K562 (cell line): ENCODE measurements around the gene RGL2. TPM values are rescaled to one million over a fixed set of nuclear protein-coding genes. Genes with fewer than 3 reads are reported as not detected.

Experiments used
- CBX8 ChIP-seq: fragments of 200-600 bp; sonication (generic); IDR thresholded peaks from 2 replicates; pipeline ENCODE4 v1.6.1; 2012; ENCODE audit warnings: borderline replicate concordance, mixed run types, low read depth, mild to moderate bottlenecking, moderate library complexity, mixed read lengths, low read length, control low read depth, inconsistent platforms; ENCODE audit not compliant: poor library complexity, severe bottlenecking; ENCODE audit errors: extremely low read depth
- CEBPG ChIP-seq, 3 experiments: fragments of 200-800 bp in 1 of 3; sonication (Bioruptor generic) in 1 of 3; sonication (generic) in 1 of 3; formaldehyde crosslinking in 1 of 3; IDR thresholded peaks in 2 of 3; conservative IDR thresholded peaks in 1 of 3; 2 replicates each; pipeline versions ENCODE4 v1.6.1 to v1.8.0; 2016 to 2022; ENCODE audit warnings: missing compliant biosample characterization in 2 of 3, missing genetic modification characterization in 2 of 3, mild to moderate bottlenecking in 1 of 3, missing genetic modification reagents in 1 of 3
- CHD4 ChIP-seq: fragments of 200-600 bp; sonication (generic); IDR thresholded peaks from 3 replicates; pipeline ENCODE4 v1.6.1; 2012; ENCODE audit warnings: low read depth, mild to moderate bottlenecking, mixed read lengths, low read length, inconsistent platforms; ENCODE audit not compliant: insufficient read depth, insufficient replicate concordance, poor library complexity, severe bottlenecking
- DMBX1 ChIP-seq: fragments of 250-450 bp; sonication (Bioruptor Pico); IDR thresholded peaks from 2 replicates; pipeline ENCODE4 v1.8.0; 2022; ENCODE audit warnings: inconsistent platforms, mild to moderate bottlenecking, moderate library complexity, borderline replicate concordance
- KHSRP ChIP-seq: fragments of 450-650 bp; IDR thresholded peaks from 2 replicates; pipeline ENCODE4 v1.6.1; 2017
- L3MBTL2 ChIP-seq: fragments of 450-650 bp; IDR thresholded peaks from 2 replicates; pipeline ENCODE4 v1.6.1; 2016; ENCODE audit warnings: mild to moderate bottlenecking, moderate library complexity
- MGA ChIP-seq: fragments of 450-650 bp; IDR thresholded peaks from 2 replicates; pipeline ENCODE4 v1.6.1; 2016; ENCODE audit warnings: mild to moderate bottlenecking, moderate library complexity
- NR1H2 ChIP-seq: sonication (generic); formaldehyde crosslinking; IDR thresholded peaks from 2 replicates; pipeline ENCODE4 v1.4.0; 2020; ENCODE audit warnings: mild to moderate bottlenecking, missing genetic modification reagents
- NR2C2 ChIP-seq, 2 experiments: fragments of 200-800 bp in 1 of 2; sonication (Bioruptor generic) in 1 of 2; sonication (generic) in 1 of 2; formaldehyde crosslinking in 1 of 2; IDR thresholded peaks; 2 replicates each; pipeline versions ENCODE4 v1.6.1 to v1.8.0; 2016 to 2022; ENCODE audit warnings: mild to moderate bottlenecking in 1 of 2, missing compliant biosample characterization in 1 of 2, missing genetic modification characterization in 1 of 2, missing genetic modification reagents in 1 of 2
- POLR3G ChIP-seq: IDR thresholded peaks from 2 replicates; pipeline ENCODE4 v1.6.1; 2011; ENCODE audit not compliant: insufficient read length, insufficient replicate concordance; ENCODE audit errors: extremely low read depth
- RUNX1 ChIP-seq: sonication (generic); IDR thresholded peaks from 2 replicates; pipeline ENCODE4 v1.6.1; 2016; ENCODE audit warnings: antibody characterized with exemption, low read depth
- SNRNP70 ChIP-seq: fragments of 200-400 bp; formaldehyde crosslinking; optimal IDR thresholded peaks from 2 replicates; pipeline ENCODE3; 2017; ENCODE audit warnings: low read depth, low read length
- THAP7 ChIP-seq: fragments of 250-450 bp; sonication (Bioruptor Pico); IDR thresholded peaks from 2 replicates; pipeline ENCODE4 v1.5.0; 2021
- ZBTB17 ChIP-seq: fragments of 450-650 bp; formaldehyde crosslinking; IDR thresholded peaks from 2 replicates; pipeline ENCODE4 v1.4.0; 2020; ENCODE audit warnings: mild to moderate bottlenecking
- ZFP1 ChIP-seq: fragments of 450-650 bp; formaldehyde crosslinking; IDR thresholded peaks from 2 replicates; pipeline ENCODE4 v1.4.0; 2020; ENCODE audit warnings: mild to moderate bottlenecking, mixed read lengths
- ZNF778 ChIP-seq: fragments of 450-650 bp; formaldehyde crosslinking; IDR thresholded peaks from 2 replicates; pipeline ENCODE4 v1.4.0; 2020; ENCODE audit warnings: mild to moderate bottlenecking, moderate library complexity
- polyA plus RNA-seq, 8 experiments: library from polyadenylated mRNA; depleted of rRNA in 4 of 8; stranded (reverse) in 5 of 8; unstranded in 3 of 8; fragments of >200 nt; fragmentation: Nextera tagmentation in 2 of 8; fragmentation: Illumina TruSeq in 1 of 8; extraction: Ambion mirVana in 2 of 8; extraction: Trizol in 1 of 8; gene quantifications; 2 replicates each; pipeline versions ENCODE4 v1.2.1 to v1.2.3, GENCODE V29; 2011 to 2014; ENCODE audit warnings: inconsistent platforms in 1 of 8, missing spikeins in 1 of 8
- total RNA-seq, 7 experiments: library from RNA; depleted of rRNA in 6 of 7; stranded (reverse); fragments of >200 nt in 6 of 7; fragmentation: Illumina TruSeq in 2 of 7; extraction: Trizol in 2 of 7; gene quantifications; 2 replicates each; pipeline versions ENCODE4 v1.2.1 to v1.2.3, GENCODE V29; 2011 to 2021; ENCODE audit warnings: low replicate concordance in 1 of 7

The RGL2 gene
- total and polyA plus RNA-seq, 9 of the 15 experiments (the other 6 are each of a cell fraction or from before 2014, with no cell fraction given): 1.8 to 57.1 (median 19.5) TPM

- peak; percentile 16; the same call in 1 of the 2 replicates for TF ChIP-seq THAP7 (CRISPR knock-in tag)
- TF ChIP-seq ZBTB17 (CRISPR knock-in tag): no peak
- no peak for TF ChIP-seq SNRNP70
- no peak for TF ChIP-seq CEBPG (CRISPR knock-in tag; IDR thresholded peaks at IDR 0.05)
- no peak for TF ChIP-seq CEBPG (tag; conservative IDR thresholded peaks at IDR 0.05 in 1 of 2, IDR thresholded peaks at IDR 0.05 in 1 of 2)
- TF ChIP-seq DMBX1 (CRISPR knock-in tag): no peak
- TF ChIP-seq RUNX1: no peak
- peak; percentile 21; the same call in 1 of the 2 replicates for TF ChIP-seq NR2C2 (CRISPR knock-in tag; IDR thresholded peaks at IDR 0.05)
- TF ChIP-seq NR2C2 (tag; IDR thresholded peaks at IDR 0.05): no peak
- no peak for TF ChIP-seq KHSRP
- peak; percentile 33 for TF ChIP-seq CHD4
- no peak for TF ChIP-seq POLR3G
- no peak for TF ChIP-seq ZNF778 (CRISPR knock-in tag)
- TF ChIP-seq ZFP1 (CRISPR knock-in tag): no peak
- TF ChIP-seq MGA: peak; percentile 91
- peak; percentile 51; the same call in 1 of the 2 replicates for TF ChIP-seq L3MBTL2
- TF ChIP-seq CBX8: no peak
- 0 out of 2 replicates have a peak, but pooled peaks have one; percentile 12 for TF ChIP-seq NR1H2 (CRISPR knock-in tag)
Observed at GRCh38 chr6:33248643-33248931, 50.2 kb downstream of the RGL2 start (continued).
